NCI-H524 (cell line): ENCODE data around the gene NOL12.
"Not testable (repeated sequence)": the region's sequence is repeated elsewhere in the genome, so short reads cannot be mapped to it uniquely, and the experiment has no call there.

Experiments used
- DNase-seq, 2 experiments: peaks; one replicate each; lab custom pipeline; 2025; lab: John Stamatoyannopoulos, UW

The NOL12 gene

GRCh38 chr22:37713761-37714160 is 27.6 kb downstream of the NOL12 start:
- no peak for DNase-seq

- DNase-seq = no peak
Observed at GRCh38 chr22:37714634-37715033, 28.5 kb downstream of the NOL12 start.

DNA sequence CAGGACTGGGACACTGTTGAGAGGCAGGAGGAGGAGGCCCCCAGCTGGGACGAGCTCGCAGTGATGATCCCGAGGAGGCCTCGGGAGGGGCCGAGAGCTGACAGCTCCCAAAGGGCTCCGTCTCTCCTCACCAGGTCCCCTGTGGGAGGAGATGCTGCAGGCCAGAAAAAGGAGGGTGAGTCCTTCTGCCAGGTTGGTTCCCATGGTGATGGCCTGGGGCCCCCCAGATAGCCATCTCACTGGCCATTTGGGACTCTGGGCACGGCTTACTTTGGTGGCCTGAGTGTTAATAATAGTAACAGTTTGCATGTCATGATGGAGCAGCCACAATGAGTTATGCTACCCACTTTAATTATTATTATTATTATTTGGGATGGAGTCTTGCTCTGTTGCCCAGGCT is 29.6 kb downstream of the NOL12 start:
- DNase-seq = no peak

DNA sequence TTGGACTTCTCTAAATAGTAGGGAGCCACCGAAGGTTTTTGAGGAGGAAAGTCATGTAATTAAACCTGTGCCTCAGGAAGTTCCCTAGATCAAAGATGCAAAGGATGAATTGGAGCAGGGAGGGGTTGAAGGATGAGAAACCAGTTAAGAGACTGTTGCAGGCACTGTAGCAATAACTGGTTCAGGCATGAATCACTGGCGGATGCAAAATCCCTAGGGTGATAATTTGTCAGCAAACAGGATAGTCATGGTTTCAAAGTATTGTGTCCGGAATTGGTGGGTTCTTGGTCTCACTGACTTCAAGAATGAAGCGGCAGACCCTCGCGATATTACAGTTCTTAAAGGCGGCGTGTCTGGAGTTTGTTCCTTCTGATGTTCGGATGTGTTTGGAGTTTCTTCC is 30.6 kb downstream of the NOL12 start:
- DNase-seq = no peak

DNA sequence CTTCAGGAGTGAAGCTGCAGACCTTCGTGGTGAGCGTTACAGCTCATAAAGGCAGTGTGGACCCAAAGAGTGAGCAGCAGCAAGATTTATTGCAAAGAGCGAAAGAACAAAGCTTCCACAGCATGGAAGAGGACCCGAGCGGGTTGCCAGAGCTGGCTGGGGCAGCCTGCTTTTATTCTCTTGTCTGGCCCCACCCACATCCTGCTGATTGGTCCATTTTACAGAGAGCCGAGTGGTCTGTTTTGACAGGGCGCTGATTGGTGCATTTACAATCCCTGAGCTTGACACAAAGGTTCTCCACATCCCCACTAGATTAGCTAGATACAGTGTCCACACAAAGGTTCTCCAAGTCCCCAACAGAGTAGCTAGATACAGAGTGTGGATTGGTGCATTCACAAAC is 31.1 kb downstream of the NOL12 start:
- DNase-seq = not testable (repeated sequence)

DNA sequence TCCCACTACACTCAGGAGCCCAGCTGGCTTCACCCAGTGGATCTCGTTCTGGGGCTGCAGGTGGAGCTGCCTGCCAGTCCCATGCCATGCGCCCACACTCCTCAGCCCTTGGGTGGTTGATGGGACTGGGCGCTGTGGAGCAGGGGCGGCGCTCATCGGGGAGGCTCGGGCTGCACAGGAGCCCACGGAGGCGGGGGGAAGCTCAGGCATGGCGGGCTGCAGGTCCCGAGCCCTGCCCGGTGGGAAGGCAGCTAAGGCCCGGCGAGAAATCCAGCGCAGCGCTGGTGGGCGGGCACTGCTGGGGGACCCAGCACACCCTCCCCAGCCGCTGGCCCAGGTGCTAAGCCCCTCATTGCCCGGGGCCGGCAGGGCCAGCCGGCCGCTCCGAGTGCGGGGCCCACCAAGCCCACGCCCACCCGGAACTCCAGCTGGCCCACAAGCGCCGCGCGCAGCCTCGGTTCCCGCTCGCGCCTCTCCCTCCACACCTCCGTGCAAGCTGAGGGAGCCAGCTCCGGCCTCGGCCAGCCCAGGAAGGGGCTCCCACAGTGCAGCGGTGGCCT is 31.7 kb downstream of the NOL12 start:
- DNase-seq = not testable (repeated sequence)

DNA sequence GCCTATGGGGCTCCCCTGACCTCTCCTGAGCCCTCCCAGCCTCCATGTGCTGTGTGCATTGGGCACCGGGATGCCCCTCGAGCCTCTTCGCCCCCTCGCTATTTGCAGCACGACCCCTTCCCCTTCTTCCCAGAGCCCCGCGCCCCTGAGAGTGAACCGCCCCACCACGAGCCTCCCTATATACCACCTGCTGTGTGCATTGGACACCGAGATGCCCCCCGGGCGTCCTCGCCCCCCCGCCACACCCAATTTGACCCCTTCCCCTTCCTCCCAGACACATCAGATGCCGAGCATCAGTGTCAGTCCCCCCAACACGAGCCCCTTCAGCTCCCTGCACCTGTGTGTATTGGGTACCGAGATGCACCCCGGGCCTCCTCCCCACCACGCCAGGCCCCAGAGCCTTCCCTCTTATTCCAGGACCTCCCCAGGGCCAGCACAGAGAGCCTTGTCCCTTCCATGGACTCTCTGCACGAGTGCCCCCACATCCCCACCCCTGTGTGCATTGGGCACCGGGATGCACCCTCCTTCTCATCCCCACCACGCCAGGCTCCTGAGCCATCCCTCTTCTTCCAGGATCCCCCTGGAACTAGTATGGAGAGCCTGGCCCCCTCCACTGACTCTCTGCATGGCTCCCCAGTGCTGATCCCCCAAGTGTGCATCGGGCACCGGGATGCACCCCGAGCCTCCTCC is 39.6 kb downstream of the NOL12 start:
- no peak for DNase-seq

GRCh38 chr22:37726241-37726887 is 40.2 kb downstream of the NOL12 start:
- DNase-seq = no peak

DNA sequence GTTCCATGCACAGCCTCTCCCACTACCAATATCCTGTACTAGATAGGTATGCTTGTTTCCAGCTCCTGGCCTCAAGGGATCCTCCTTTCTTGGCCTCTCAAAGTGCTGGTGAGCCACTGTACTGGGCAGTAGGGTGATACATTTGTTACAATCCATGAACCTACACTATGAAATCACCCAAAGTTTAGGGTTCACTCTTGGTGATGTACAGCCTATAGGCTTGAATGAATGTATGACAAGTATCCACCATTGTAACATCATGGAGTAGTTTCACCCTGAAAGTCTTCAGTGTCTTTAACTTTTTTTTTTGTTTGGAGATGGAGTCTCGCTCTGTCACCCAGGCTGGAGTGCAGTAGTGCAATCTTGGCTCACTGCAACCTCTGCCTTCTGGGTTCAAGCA is 42.5 kb downstream of the NOL12 start:
- DNase-seq = no peak

DNA sequence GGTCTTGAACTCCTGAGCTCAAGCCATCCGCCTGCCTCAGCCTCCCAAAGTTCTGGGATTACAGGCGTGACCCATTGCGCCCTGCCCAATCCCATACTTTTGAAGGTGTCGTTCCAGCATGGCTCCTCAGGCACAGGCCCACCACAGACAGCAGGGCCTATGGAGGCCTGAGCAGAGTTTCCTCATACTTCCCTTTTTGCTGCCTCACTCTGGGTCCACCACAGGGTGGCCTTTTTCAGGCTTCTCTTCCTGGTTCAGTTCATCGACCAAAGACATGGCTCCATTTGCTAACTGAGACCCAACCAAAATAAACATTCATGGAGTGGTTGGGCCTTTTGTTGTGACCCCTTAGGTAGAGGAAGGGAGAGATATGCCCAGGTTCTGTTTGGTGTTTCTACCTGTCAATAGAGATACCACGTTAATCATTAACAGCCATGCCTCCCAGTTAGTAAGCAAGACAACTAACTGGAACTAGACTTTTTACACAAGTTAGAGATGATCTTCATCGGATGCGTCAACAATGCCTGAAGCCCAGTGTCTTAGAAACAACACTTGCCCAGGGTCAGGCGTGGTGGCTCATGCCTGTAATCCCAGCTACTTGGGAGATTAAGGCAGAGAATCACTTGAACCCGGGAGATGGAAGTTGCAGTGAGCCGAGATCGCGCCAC is 45.8 kb downstream of the NOL12 start:
- DNase-seq = no peak

- DNase-seq = no peak
Observed at GRCh38 chr22:37732699-37733607, 46.8 kb downstream of the NOL12 start.

DNA sequence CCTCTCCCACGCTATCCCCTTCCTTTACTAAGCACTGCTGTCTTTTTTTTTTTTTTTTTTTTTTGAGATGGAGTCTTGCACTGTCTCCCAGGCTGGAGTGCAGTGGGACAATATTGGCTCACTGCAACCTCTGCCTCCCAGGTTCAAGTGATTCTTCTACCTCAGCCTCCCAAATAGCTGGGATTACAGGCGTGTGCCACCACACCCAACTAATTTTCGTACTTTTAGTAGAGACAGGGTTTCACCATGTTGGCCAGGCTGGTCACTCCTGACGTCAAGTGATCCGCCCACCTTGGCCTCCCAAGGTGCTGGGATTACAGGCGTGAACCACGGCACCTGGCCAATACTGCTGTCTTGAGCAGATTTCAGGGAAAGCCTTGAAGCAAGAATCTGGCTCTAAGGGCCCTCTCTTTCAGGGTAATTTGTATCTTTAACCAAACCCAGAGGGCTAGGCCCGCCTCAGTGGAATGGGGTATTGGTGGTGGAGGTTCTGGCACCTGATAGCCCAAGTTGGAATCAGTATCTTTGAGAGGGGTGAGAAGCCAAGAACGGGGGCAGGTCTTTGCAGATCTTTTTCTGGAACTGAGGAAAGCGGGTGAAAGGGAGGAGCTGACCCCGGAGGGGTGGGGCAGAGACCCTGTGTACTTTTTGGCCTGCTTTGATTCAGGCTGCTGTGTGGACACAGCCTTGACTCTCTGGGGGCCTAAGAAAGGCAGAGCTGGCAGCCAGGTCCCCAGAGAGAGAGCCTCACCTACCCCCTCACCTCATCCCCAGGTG is 47.7 kb downstream of the NOL12 start:
- DNase-seq = no peak

- no peak for DNase-seq
Observed at GRCh38 chr22:37734402-37734700, 48.2 kb downstream of the NOL12 start.

DNA sequence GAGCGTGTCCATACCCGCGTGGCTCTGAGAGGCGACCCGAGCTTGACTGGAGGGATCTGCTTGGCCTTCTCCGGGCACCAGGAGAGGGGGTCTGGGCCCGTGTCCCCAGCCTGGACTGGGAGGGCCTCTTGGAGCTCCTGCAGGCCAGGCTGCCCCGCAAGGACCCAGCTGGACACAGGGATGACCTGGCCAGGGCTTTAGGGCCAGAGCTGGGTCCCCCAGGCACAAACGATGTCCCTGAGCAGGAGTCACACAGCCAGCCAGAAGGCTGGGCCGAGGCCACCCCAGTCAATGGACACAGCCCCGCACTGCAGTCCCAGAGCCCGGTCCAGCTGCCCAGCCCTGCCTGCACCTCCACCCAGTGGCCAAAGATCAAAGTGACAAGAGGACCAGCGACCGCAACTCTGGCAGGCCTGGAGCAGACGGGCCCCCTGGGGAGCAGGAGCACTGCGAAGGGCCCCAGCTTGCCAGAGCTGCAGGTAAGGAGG is 48.9 kb downstream of the NOL12 start:
- no peak for DNase-seq

DNA sequence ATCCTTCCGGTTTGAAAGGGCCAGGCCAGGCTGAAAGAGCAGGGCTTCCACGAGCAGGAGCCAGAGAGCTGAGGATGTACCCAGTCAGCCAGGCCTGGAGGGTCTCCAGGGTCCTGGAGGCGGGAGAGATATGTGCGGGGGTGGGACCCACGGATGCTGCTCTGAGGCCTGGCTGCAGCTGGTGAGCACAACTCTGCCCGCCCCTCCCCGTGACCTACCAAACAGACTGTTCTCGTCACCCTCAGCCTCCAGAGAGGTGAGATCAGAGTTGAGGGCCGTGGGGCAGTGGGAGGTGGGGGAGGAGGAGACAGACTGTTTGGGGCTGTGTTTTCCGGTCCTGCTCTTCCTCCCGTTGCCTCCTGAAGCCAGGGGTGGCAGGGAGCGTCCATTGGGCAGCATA is 52.9 kb downstream of the NOL12 start:
- no peak for DNase-seq

- no peak for DNase-seq
Observed at GRCh38 chr22:37739611-37740049, 53.5 kb downstream of the NOL12 start.

DNA sequence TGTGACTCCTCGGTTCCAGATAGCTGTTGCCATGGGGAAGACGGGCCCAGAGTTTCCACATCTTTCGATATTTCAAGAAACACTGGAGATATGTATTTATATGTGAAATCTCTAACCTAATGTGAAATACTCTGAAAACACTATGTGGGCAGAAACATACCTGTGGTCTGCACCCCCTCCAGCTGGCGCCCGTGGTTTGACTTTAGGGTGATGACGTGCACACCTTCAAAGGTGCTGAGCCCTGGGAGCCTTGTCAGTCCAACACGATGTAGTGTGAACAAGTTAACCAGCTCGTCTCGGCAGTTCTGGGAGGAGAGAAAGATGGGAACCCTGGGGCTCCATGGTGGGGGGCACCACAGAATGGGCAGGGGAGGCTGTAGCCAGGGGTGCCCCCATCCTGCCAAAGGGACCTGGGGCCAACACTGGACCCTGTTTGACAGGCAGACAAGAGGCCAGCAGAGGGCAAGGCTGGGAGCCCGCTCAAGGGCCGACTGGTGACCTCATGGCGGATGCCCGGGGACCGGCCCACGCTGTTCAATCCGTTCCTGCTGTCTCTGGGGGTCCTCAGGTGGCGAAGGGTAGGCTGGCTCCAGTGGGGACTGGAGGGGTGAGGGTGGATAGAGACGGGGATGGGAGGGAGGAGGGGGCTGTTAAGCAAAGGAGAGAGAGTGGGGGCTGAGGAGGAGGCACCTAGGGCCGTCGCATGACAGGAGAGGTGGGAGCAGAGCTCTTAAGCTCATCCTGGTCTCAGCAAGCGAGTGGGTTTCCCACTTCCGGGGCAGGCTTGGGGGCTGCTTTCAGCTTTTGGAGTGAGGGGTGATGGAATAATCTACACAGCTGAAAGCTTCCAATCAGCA is 54.5 kb downstream of the NOL12 start:
- no peak for DNase-seq

- peak; percentile 45 to 67 for DNase-seq
Observed at GRCh38 chr22:37741312-37741795, 55.2 kb downstream of the NOL12 start.

- DNase-seq = no peak
Observed at GRCh38 chr22:37742376-37743171, 56.4 kb downstream of the NOL12 start.
